Activated T-cell treated with anti-CD3 and anti-CD28 coated beads, Interleukin-2, amount 50 U/mL, for 4 hours (primary cell): ENCODE data around the gene IDI2. TPM values are rescaled to one million over a fixed set of nuclear protein-coding genes. Genes with fewer than 3 reads are reported as not detected.

ENCODE experiments used
- ATAC-seq, 2 donors: fragments of 200-7000 bp; cut with Tn5 transposase; one replicate each; pipeline ENCODE4 v1.10.0; 2021
- DNase-seq: peaks from one replicate; pipeline ENCODE4 v3.0.0-alpha.2; 2020
- H3K27me3 Mint-ChIP-seq: one replicate; pipeline ENCODE4 v1.8.0; 2021; ENCODE audit warnings: low read depth, mixed read lengths
- H3K36me3 Mint-ChIP-seq: one replicate; pipeline ENCODE4 v1.8.0; 2022; ENCODE audit warnings: mixed read lengths; ENCODE audit not compliant: insufficient read depth
- H3K4me1 Mint-ChIP-seq: one replicate; pipeline ENCODE4 v1.8.0; 2021; ENCODE audit warnings: low read depth, mixed read lengths
- H3K4me3 Mint-ChIP-seq: one replicate; pipeline ENCODE4 v1.8.0; 2021; ENCODE audit warnings: mild to moderate bottlenecking, moderate library complexity, mixed read lengths
- H3K9me3 Mint-ChIP-seq: one replicate; pipeline ENCODE4 v1.8.0; 2021; ENCODE audit warnings: mixed read lengths
- total RNA-seq, 3 donors: library from RNA; stranded (reverse); gene quantifications; one replicate each; pipeline ENCODE4 v1.2.1, GENCODE V29; 2021

The IDI2 gene
- total RNA-seq, 3 donors from 2014 or later = not detected

DNA sequence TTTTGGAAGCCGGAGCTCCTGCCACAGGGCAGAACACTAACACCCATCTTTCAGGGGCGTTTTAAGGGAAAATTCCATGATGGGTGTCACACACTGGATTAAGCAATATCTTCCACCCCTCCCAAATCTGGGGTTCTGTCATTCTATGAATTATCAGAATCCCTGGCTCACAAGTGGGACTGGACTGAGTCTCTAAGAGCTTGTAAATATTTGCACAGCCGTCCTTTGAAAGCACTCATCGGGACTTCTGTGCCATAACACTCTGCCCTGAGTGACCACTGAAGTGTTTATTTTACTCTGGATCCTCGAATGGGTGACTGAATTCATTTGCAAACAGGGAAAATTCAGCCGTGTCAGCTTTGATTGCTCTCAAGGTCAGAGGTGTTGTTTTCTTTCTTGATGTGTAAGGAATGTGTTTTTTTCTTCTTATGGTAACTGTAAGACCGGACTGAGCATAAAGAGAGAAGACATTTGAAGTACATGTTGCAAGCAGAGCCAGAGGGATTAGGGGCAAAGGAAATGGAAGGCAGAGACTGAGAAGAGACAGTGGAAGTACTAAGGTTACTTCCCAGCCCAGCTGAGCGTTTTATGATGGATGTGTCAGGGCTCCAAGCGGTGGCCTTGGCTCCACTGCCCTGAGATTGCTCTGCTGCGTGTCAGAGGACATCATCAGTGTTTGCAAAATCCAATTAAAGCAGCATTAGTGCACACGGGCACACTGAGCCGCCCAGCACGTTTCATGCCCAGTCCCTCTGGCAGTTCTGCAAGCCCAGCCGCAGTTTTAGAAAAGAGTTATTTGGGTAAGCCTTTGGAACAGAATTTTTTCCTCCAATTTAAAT lies 55.1 kb downstream of the IDI2 start:
- H3K27me3 Mint-ChIP-seq = peaks cover 13% of the 10 kb centered on the region
- ATAC-seq = no peak
- no peak overlapping the region for H3K4me3 Mint-ChIP-seq
- no peak for DNase-seq
- H3K9me3 Mint-ChIP-seq = no peaks in the 10 kb centered on the region
- H3K4me1 Mint-ChIP-seq = peaks cover 9% of the 10 kb centered on the region
- no peaks in the 10 kb centered on the region for H3K36me3 Mint-ChIP-seq

DNA sequence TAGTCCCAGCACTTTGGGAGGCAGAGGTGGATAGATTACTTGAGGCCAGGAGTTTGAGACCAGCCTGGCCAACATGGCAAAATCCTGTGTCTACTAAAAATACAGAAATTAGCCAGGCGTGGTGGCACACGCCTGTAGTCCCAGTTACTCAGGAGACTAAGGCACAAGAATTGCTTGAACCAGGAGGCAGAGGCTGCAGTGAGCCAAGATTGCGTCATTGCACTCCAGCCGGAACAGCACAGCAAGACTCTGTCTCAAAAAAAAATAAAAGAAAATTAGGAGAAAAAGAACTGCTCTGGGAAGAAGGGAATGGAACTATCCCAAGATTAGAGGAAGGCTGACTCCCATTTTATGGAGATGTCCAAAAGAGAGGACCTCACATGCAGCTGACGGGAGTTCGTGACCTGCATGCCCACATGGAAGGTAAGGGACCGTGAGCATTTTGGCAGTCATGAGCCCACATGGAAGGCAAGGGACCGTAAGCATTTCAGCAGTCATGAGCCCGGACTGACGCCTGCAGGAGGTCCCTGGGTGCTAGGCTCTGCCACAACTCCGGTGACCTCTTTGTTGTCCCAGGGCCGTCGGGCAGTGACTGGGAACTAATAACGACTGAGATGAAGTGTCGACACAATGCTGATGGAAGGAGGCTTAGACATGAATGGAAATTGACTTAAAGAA lies 56.0 kb downstream of the IDI2 start:
- Mint-ChIP-seq H3K27me3 (peaks cover 13% of the 10 kb centered on the region), H3K9me3 (no peaks in the 10 kb centered on the region), H3K36me3 (no peaks in the 10 kb centered on the region), H3K4me1 (peaks cover 9% of the 10 kb centered on the region), H3K4me3 (no peak overlapping the region)
- no peak for ATAC-seq
- DNase-seq = no peak

Other genes with a start within 250 kb of the IDI2 start
- 100 to 1,000 TPM; 126 to 143 (median 138) TPM for gene LARP4B, start 94.2 kb downstream of the IDI2 start, total RNA-seq
- gene GTPBP4, start 37.4 kb downstream of the IDI2 start, total RNA-seq = 100 to 1,000 TPM; 223 to 244 (median 226) TPM
- 10 to 100 TPM; 38.9 to 46.8 (median 44.6) TPM for gene IDI1, start 23.3 kb upstream of the IDI2 start, total RNA-seq
- 10 to 100 TPM; 10.5 to 13.5 (median 12.2) TPM for gene WDR37, start 30.5 kb upstream of the IDI2 start, total RNA-seq